HG03521 (cell line): ENCODE results near the gene ZEB2.

Experiments
- ATAC-seq: cut with Tn5 transposase; IDR thresholded peaks from one replicate; pipeline ENCODE4 v1.9.1; 2021; ENCODE audit warnings: mild to moderate bottlenecking, moderate library complexity; ENCODE audit not compliant: unreplicated experiment

Gene ZEB2

GRCh38 chr2:144429396-144430112, 90.4 kb downstream of the ZEB2 start:
- no peak for ATAC-seq

- ATAC-seq, result no peak
These were observed 92.9 kb downstream of the ZEB2 start for GRCh38 chr2:144426981-144427479.

- no peak for ATAC-seq
These were observed 93.6 kb downstream of the ZEB2 start for GRCh38 chr2:144426355-144426754.

- ATAC-seq, result no peak
These were observed 95.2 kb downstream of the ZEB2 start for GRCh38 chr2:144424559-144425240.

- no peak for ATAC-seq
These were observed 98.1 kb downstream of the ZEB2 start for GRCh38 chr2:144421606-144422510.

GRCh38 chr2:144419218-144419617, 100.7 kb downstream of the ZEB2 start:
- ATAC-seq, result no peak

- ATAC-seq, result no peak
These were observed 104.5 kb downstream of the ZEB2 start for GRCh38 chr2:144415386-144415785.

- no peak for ATAC-seq
These were observed 105.5 kb downstream of the ZEB2 start for GRCh38 chr2:144414324-144414845.

GRCh38 chr2:144412709-144413108, 107.2 kb downstream of the ZEB2 start:
- no peak for ATAC-seq

GRCh38 chr2:144411473-144411872, 108.4 kb downstream of the ZEB2 start:
- ATAC-seq, result no peak

GRCh38 chr2:144409241-144409640, 110.7 kb downstream of the ZEB2 start:
- ATAC-seq, result no peak

GRCh38 chr2:144407262-144407661, 112.7 kb downstream of the ZEB2 start:
- ATAC-seq, result no peak

- ATAC-seq, result no peak
These were observed 113.7 kb downstream of the ZEB2 start for GRCh38 chr2:144405982-144406788.

- no peak for ATAC-seq
These were observed 114.6 kb downstream of the ZEB2 start for GRCh38 chr2:144405321-144405720.

- ATAC-seq, result no peak
These were observed 115.2 kb downstream of the ZEB2 start for GRCh38 chr2:144404586-144405314.

- no peak for ATAC-seq
These were observed 116.0 kb downstream of the ZEB2 start for GRCh38 chr2:144403933-144404332.

- no peak for ATAC-seq
These were observed 117.7 kb downstream of the ZEB2 start for GRCh38 chr2:144402251-144402650.

GRCh38 chr2:144401036-144401435, 118.9 kb downstream of the ZEB2 start:
- no peak for ATAC-seq

- no peak for ATAC-seq
These were observed 123.6 kb downstream of the ZEB2 start for GRCh38 chr2:144396318-144396717.
